CD4-positive, alpha-beta T cell treated with Interleukin-15 for 4 hours (primary cell): ENCODE results near the gene CAPN7.

Experiments
- DNase-seq: peaks from one replicate; pipeline ENCODE4 v3.0.0-alpha.2; 2020; ENCODE audit warnings: low spot score

The CAPN7 gene

GRCh38 chr3:15246186-15246585 lies 40.1 kb downstream of the CAPN7 start:
- no peak for DNase-seq

GRCh38 chr3:15253023-15253697 lies 47.1 kb downstream of the CAPN7 start:
- DNase-seq, result no peak

GRCh38 chr3:15255215-15255614 lies 49.2 kb downstream of the CAPN7 start:
- no peak for DNase-seq

- DNase-seq, result no peak
Measured at GRCh38 chr3:15256861-15257341, 50.9 kb downstream of the CAPN7 start.

GRCh38 chr3:15258720-15259119 lies 52.7 kb downstream of the CAPN7 start:
- DNase-seq, result no peak

GRCh38 chr3:15260531-15260930 lies 54.5 kb downstream of the CAPN7 start:
- DNase-seq, result no peak

GRCh38 chr3:15261274-15261673 lies 55.2 kb downstream of the CAPN7 start:
- DNase-seq, result no peak

- no peak for DNase-seq
Measured at GRCh38 chr3:15262021-15262420, 56.0 kb downstream of the CAPN7 start.

- no peak for DNase-seq
Measured at GRCh38 chr3:15263120-15263519, 57.1 kb downstream of the CAPN7 start.

GRCh38 chr3:15263926-15264325 lies 57.9 kb downstream of the CAPN7 start:
- no peak for DNase-seq

- DNase-seq, result no peak
Measured at GRCh38 chr3:15264486-15264885, 58.4 kb downstream of the CAPN7 start.

GRCh38 chr3:15265655-15266509 lies 59.8 kb downstream of the CAPN7 start:
- no peak for DNase-seq

GRCh38 chr3:15266510-15267376 lies 60.7 kb downstream of the CAPN7 start:
- DNase-seq, result no peak

- no peak for DNase-seq
Measured at GRCh38 chr3:15267502-15267901, 61.5 kb downstream of the CAPN7 start.

GRCh38 chr3:15268033-15268631 lies 62.1 kb downstream of the CAPN7 start:
- DNase-seq, result peak; percentile 87

GRCh38 chr3:15269091-15269989 lies 63.3 kb downstream of the CAPN7 start:
- peak; percentile 94 for DNase-seq

- DNase-seq, result no peak
Measured at GRCh38 chr3:15271030-15271429, 65.0 kb downstream of the CAPN7 start.

GRCh38 chr3:15271785-15272381 lies 65.8 kb downstream of the CAPN7 start:
- DNase-seq, result peak; percentile 90

GRCh38 chr3:15272426-15273196 lies 66.6 kb downstream of the CAPN7 start:
- no peak for DNase-seq

GRCh38 chr3:15273227-15273626 lies 67.2 kb downstream of the CAPN7 start:
- DNase-seq, result no peak
